ENCODE data around the gene MAP2K1.

Gene MAP2K1

DNA sequence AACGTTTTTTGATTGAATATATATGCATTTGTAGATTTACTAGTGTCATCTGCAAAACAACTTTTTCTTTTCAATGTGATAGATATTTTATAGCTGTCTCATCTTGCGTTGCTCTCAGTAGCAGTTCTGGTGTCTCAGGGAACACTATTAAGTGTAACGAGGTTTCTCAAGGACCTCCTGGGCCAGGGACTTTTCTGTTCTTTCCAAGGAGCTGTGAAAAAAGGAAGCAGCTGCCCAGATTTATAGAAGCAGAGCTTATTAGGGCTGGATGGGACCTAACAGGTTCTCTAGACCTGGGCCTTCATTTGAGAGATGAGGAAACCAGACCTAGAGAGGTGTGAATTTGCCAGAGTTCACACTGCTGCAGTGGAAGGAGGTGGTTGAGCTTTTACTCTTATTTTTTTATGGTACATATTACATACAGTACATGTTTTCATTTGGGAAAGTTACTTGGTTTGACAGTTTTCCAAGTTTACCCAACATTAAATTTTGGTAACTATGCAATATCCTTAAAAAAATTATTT is 16.1 kb downstream of the MAP2K1 start:
- H3K4me3 ChIP-seq (ENCODE audit: low read depth, low read length), result no peak overlapping the region
- H4K91ac ChIP-seq (ENCODE audit: low read depth, low read length), result no peak overlapping the region
- no peak overlapping the region for H3K18ac ChIP-seq (ENCODE audit: low read length)
- H3K79me1 ChIP-seq (ENCODE audit: low read length), result no peaks in the 10 kb centered on the region
- H2BK120ac ChIP-seq (ENCODE audit: insufficient read depth, low read length, poor library complexity), result no peak overlapping the region
- H3K27me3 ChIP-seq (ENCODE audit: insufficient read depth, low read length), result no peaks in the 10 kb centered on the region
- H2AFZ ChIP-seq (ENCODE audit: insufficient read depth, low read length, poor library complexity), result no peak overlapping the region
- no peak overlapping the region for H2BK5ac ChIP-seq (ENCODE audit: low read depth, low read length, poor library complexity)
- no peak overlapping the region for H3K14ac ChIP-seq (ENCODE audit: low read length)
- no peak overlapping the region for H2BK12ac ChIP-seq (ENCODE audit: low read length)
- DNase-seq, result no peak
- H4K8ac ChIP-seq (ENCODE audit: low read depth, low read length), result no peak overlapping the region
- no peak overlapping the region for H3K4me2 ChIP-seq (ENCODE audit: low read length)
- no CpG with 5 or more reads among the region's 3 CpGs for WGBS (ENCODE audit: extremely low coverage, insufficient coverage, insufficient read length)
- peaks cover 3% of the 10 kb centered on the region for H3K79me2 ChIP-seq (ENCODE audit: control insufficient read depth, insufficient read depth, low read length, poor library complexity)
- no peaks in the 10 kb centered on the region for H3K9me3 ChIP-seq (ENCODE audit: insufficient read depth, low read depth, low read length)
- H3K4ac ChIP-seq (ENCODE audit: low read depth, low read length), result no peak overlapping the region
- H3K27ac ChIP-seq (ENCODE audit: low read depth, low read length), result no peak overlapping the region
- H3K4me1 ChIP-seq (ENCODE audit: control insufficient read depth in 1 of 2, insufficient read depth in 2 of 2, low read length in 2 of 2), result no peaks in the 10 kb centered on the region
- no peak overlapping the region for H3K9ac ChIP-seq (ENCODE audit: low read length)
- H4K12ac ChIP-seq (ENCODE audit: low read depth, low read length), result no peak overlapping the region
- H2AK5ac ChIP-seq (ENCODE audit: low read length), result no peak overlapping the region
- H3K36me3 ChIP-seq (ENCODE audit: control insufficient read depth in 1 of 2, insufficient read depth in 2 of 2, low read length in 2 of 2), result peaks cover 2 to 3% of the 10 kb centered on the region in 2 experiments
- H3K23ac ChIP-seq (ENCODE audit: low read length), result no peak overlapping the region

DNA sequence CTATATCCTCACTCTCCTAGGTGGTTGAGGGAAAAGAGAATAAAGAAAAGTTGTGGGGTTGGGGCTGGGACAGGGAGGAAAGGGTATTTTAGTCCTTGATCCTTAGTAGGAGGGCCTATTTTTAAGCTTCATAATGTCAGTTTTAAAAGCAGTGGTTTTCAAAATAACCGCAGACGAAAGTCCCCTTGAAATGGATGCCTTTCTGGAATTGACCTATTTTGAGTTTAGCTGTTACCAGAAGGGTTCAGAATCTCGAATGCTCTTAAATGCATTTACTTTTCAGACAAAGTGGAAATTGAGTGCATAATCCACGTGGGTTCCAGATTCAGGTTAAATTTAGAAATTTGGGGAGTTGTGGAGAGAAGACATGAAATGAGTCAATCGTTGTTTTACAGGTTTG is 16.6 kb downstream of the MAP2K1 start:
- no peak overlapping the region for H3K27ac ChIP-seq (ENCODE audit: low read depth, low read length)
- H3K4ac ChIP-seq (ENCODE audit: low read depth, low read length), result no peak overlapping the region
- no peak overlapping the region for H3K23ac ChIP-seq (ENCODE audit: low read length)
- H2BK5ac ChIP-seq (ENCODE audit: low read depth, low read length, poor library complexity), result no peak overlapping the region
- peaks cover 3% of the 10 kb centered on the region for H3K79me2 ChIP-seq (ENCODE audit: control insufficient read depth, insufficient read depth, low read length, poor library complexity)
- no peak overlapping the region for H4K8ac ChIP-seq (ENCODE audit: low read depth, low read length)
- no peak for DNase-seq
- no peak overlapping the region for H3K14ac ChIP-seq (ENCODE audit: low read length)
- no peak overlapping the region for H2BK120ac ChIP-seq (ENCODE audit: insufficient read depth, low read length, poor library complexity)
- no peak overlapping the region for H3K4me2 ChIP-seq (ENCODE audit: low read length)
- H4K91ac ChIP-seq (ENCODE audit: low read depth, low read length), result no peak overlapping the region
- H3K79me1 ChIP-seq (ENCODE audit: low read length), result no peaks in the 10 kb centered on the region
- H3K9me3 ChIP-seq (ENCODE audit: insufficient read depth, low read depth, low read length), result no peaks in the 10 kb centered on the region
- no peak overlapping the region for H2AFZ ChIP-seq (ENCODE audit: insufficient read depth, low read length, poor library complexity)
- H4K12ac ChIP-seq (ENCODE audit: low read depth, low read length), result no peak overlapping the region
- WGBS (ENCODE audit: extremely low coverage, insufficient coverage, insufficient read length), result no CpG with 5 or more reads among the region's 5 CpGs
- H3K4me1 ChIP-seq (ENCODE audit: control insufficient read depth in 1 of 2, insufficient read depth in 2 of 2, low read length in 2 of 2), result no peaks in the 10 kb centered on the region
- H3K4me3 ChIP-seq (ENCODE audit: low read depth, low read length), result no peak overlapping the region
- H3K27me3 ChIP-seq (ENCODE audit: insufficient read depth, low read length), result no peaks in the 10 kb centered on the region
- H2BK12ac ChIP-seq (ENCODE audit: low read length), result no peak overlapping the region
- H3K36me3 ChIP-seq (ENCODE audit: control insufficient read depth in 1 of 2, insufficient read depth in 2 of 2, low read length in 2 of 2), result peaks cover 2 to 3% of the 10 kb centered on the region in 2 experiments
- H3K9ac ChIP-seq (ENCODE audit: low read length), result no peak overlapping the region
- H2AK5ac ChIP-seq (ENCODE audit: low read length), result no peak overlapping the region
- H3K18ac ChIP-seq (ENCODE audit: low read length), result no peak overlapping the region

DNA sequence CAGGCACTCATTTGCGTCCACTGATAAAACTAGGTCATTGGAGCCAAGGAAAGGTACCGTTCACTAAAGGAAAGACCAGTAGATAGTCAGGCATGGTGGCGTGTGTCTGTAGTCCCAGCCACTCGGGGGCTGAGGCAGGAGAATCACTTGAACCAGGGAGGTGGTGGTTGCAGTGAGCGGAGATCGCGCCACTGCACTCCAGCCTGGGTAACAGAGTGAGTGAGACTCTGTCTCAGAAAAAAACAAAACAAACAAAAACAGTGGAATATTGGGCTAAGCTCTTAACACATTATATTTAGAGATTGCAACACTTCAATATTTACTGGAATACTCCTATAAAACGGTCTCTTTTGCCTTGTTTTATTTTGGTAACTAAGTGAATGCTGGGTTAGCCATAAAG is 17.4 kb downstream of the MAP2K1 start:
- Histone ChIP-seq H4K8ac (ENCODE audit: low read depth, low read length) (no peak overlapping the region), H3K79me1 (ENCODE audit: low read length) (no peaks in the 10 kb centered on the region), H3K4ac (ENCODE audit: low read depth, low read length) (no peak overlapping the region), H3K23ac (ENCODE audit: low read length) (no peak overlapping the region), H2AFZ (ENCODE audit: insufficient read depth, low read length, poor library complexity) (no peak overlapping the region), H2AK5ac (ENCODE audit: low read length) (no peak overlapping the region), H4K91ac (ENCODE audit: low read depth, low read length) (no peak overlapping the region), H3K9ac (ENCODE audit: low read length) (no peak overlapping the region), H4K12ac (ENCODE audit: low read depth, low read length) (no peak overlapping the region), H3K27ac (ENCODE audit: low read depth, low read length) (no peak overlapping the region), H3K4me1 (ENCODE audit: control insufficient read depth in 1 of 2, insufficient read depth in 2 of 2, low read length in 2 of 2) (no peaks in the 10 kb centered on the region), H3K14ac (ENCODE audit: low read length) (no peak overlapping the region), H3K27me3 (ENCODE audit: insufficient read depth, low read length) (no peaks in the 10 kb centered on the region), H3K4me2 (ENCODE audit: low read length) (no peak overlapping the region), H3K4me3 (ENCODE audit: low read depth, low read length) (no peak overlapping the region), H3K36me3 (ENCODE audit: control insufficient read depth in 1 of 2, insufficient read depth in 2 of 2, low read length in 2 of 2) (peaks cover 2 to 3% of the 10 kb centered on the region in 2 experiments), H2BK5ac (ENCODE audit: low read depth, low read length, poor library complexity) (no peak overlapping the region), H3K18ac (ENCODE audit: low read length) (no peak overlapping the region), H3K79me2 (ENCODE audit: control insufficient read depth, insufficient read depth, low read length, poor library complexity) (peaks cover 3% of the 10 kb centered on the region), H3K9me3 (ENCODE audit: insufficient read depth, low read depth, low read length) (no peaks in the 10 kb centered on the region), H2BK12ac (ENCODE audit: low read length) (no peak overlapping the region), H2BK120ac (ENCODE audit: insufficient read depth, low read length, poor library complexity) (no peak overlapping the region)
- DNase-seq, result no peak
- no CpG with 5 or more reads among the region's 8 CpGs for WGBS (ENCODE audit: extremely low coverage, insufficient coverage, insufficient read length)

DNA sequence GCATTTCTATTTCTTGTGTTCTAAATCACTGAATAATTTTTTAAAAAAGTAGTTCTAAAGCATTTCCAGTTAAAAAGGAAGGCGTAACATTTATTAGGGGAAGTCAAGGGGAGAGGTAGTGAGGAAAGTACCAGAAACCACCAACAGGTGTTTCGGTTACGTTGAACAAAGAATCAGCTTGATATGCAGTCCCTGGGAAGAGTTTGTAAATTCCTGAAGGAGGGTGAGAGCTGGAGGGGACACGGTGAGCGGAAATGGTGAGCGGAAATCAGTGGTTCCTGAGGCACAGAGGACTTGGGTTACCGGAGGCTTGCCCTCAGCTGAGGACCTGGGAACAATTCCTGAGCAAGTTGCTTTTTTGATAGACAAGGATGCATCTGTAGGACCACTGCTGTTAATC is 17.8 kb downstream of the MAP2K1 start:
- Histone ChIP-seq H3K36me3 (ENCODE audit: control insufficient read depth in 1 of 2, insufficient read depth in 2 of 2, low read length in 2 of 2) (no peaks in the 10 kb centered on the region), H2AK5ac (ENCODE audit: low read length) (no peak overlapping the region), H3K79me2 (ENCODE audit: control insufficient read depth, insufficient read depth, low read length, poor library complexity) (peaks cover under 1% of the 10 kb centered on the region), H3K4me3 (ENCODE audit: low read depth, low read length) (no peak overlapping the region), H4K12ac (ENCODE audit: low read depth, low read length) (no peak overlapping the region), H2BK12ac (ENCODE audit: low read length) (no peak overlapping the region), H3K4ac (ENCODE audit: low read depth, low read length) (no peak overlapping the region), H3K18ac (ENCODE audit: low read length) (no peak overlapping the region), H4K8ac (ENCODE audit: low read depth, low read length) (no peak overlapping the region), H3K14ac (ENCODE audit: low read length) (no peak overlapping the region), H2BK5ac (ENCODE audit: low read depth, low read length, poor library complexity) (no peak overlapping the region), H4K91ac (ENCODE audit: low read depth, low read length) (no peak overlapping the region), H3K23ac (ENCODE audit: low read length) (no peak overlapping the region), H3K4me1 (ENCODE audit: control insufficient read depth in 1 of 2, insufficient read depth in 2 of 2, low read length in 2 of 2) (no peaks in the 10 kb centered on the region), H3K27ac (ENCODE audit: low read depth, low read length) (no peak overlapping the region), H3K79me1 (ENCODE audit: low read length) (no peaks in the 10 kb centered on the region), H3K27me3 (ENCODE audit: insufficient read depth, low read length) (no peaks in the 10 kb centered on the region), H3K4me2 (ENCODE audit: low read length) (no peak overlapping the region), H2BK120ac (ENCODE audit: insufficient read depth, low read length, poor library complexity) (no peak overlapping the region), H3K9ac (ENCODE audit: low read length) (no peak overlapping the region), H2AFZ (ENCODE audit: insufficient read depth, low read length, poor library complexity) (no peak overlapping the region), H3K9me3 (ENCODE audit: insufficient read depth, low read depth, low read length) (no peaks in the 10 kb centered on the region)
- no CpG with 5 or more reads among the region's 7 CpGs for WGBS (ENCODE audit: extremely low coverage, insufficient coverage, insufficient read length)
- DNase-seq, result no peak
